GM23338 (cell line): ENCODE data around the gene REM2.

Source experiments
- CTCF ChIP-seq, 2 experiments: fragments of 200-600 bp in 1 of 2; sonication (generic) in 1 of 2; conservative IDR thresholded peaks; 2 replicates each; pipeline versions ENCODE4 v1.5.1 to v1.6.1; 2016 to 2017; ENCODE audit warnings: antibody characterized with exemption in 2 of 2, low read depth in 2 of 2, mild to moderate bottlenecking in 2 of 2, moderate library complexity in 1 of 2
- EZH2 ChIP-seq: fragments of 200-600 bp; sonication (generic); IDR thresholded peaks from one replicate; pipeline ENCODE4 v1.8.0; 2017; ENCODE audit warnings: antibody characterized with exemption, mild to moderate bottlenecking, low read depth; ENCODE audit not compliant: unreplicated experiment
- POLR2AphosphoS5 ChIP-seq: IDR thresholded peaks from 2 replicates; pipeline ENCODE4 v1.6.1; 2016; ENCODE audit warnings: antibody characterized with exemption, low read depth

DNA sequence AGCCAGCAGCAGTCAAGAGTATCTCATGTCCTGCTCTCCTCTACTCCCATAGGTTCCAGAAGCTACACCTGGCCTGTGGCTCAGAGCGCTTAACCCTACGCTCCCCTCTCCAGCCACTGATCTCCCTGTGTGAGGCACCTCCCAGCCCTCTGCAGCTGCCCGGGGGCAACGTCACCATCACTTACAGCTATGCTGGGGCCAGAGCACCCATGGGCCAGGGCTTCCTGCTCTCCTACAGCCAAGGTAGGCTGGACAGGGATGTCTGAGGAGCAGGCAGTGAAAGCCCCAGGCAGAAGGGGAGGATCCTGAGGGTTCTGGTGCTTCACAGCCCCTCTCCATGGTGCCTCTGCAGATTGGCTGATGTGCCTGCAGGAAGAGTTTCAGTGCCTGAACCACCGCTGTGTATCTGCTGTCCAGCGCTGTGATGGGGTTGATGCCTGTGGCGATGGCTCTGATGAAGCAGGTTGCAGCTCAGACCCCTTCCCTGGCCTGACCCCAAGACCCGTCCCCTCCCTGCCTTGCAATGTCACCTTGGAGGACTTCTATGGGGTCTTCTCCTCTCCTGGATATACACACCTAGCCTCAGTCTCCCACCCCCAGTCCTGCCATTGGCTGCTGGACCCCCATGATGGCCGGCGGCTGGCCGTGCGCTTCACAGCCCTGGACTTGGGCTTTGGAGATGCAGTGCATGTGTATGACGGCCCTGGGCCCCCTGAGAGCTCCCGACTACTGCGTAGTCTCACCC, 7.8 kb upstream of the REM2 start:
- no peak for TF ChIP-seq CTCF (conservative IDR thresholded peaks at IDR 0.05; ENCODE audit: low read depth in 2 of 2)
- TF ChIP-seq EZH2, result no peak
- TF ChIP-seq POLR2AphosphoS5, result no peak
